HG03432 (cell line): ENCODE data around the gene BEND3.
"Not testable (repeated sequence)": the region's sequence is repeated elsewhere in the genome, so short reads cannot be mapped to it uniquely, and the experiment has no call there.

ENCODE experiments used
- ATAC-seq: cut with Tn5 transposase; IDR thresholded peaks from one replicate; pipeline ENCODE4 v1.9.1; 2021; ENCODE audit warnings: mild to moderate bottlenecking, moderate library complexity; ENCODE audit not compliant: unreplicated experiment

The BEND3 gene

GRCh38 chr6:107121964-107122495, 6.7 kb upstream of the BEND3 start:
- ATAC-seq: no peak

- ATAC-seq: no peak
These were observed 6.0 kb upstream of the BEND3 start for GRCh38 chr6:107121266-107121665.

GRCh38 chr6:107120404-107120803, 5.1 kb upstream of the BEND3 start:
- ATAC-seq: no peak

- ATAC-seq: no peak
These were observed 3.7 kb upstream of the BEND3 start for GRCh38 chr6:107118976-107119375.

GRCh38 chr6:107118540-107118939, 3.2 kb upstream of the BEND3 start:
- ATAC-seq: not testable (repeated sequence)

GRCh38 chr6:107116931-107117330, 1.6 kb upstream of the BEND3 start:
- no peak for ATAC-seq

- no peak for ATAC-seq
These were observed 1.1 kb upstream of the BEND3 start for GRCh38 chr6:107116328-107116892.

GRCh38 chr6:107115695-107116327, 496 bp upstream of the BEND3 start:
- ATAC-seq: peak; percentile 27

GRCh38 chr6:107114213-107114925, 946 bp downstream of the BEND3 start:
- ATAC-seq: peak; percentile 75

GRCh38 chr6:107110200-107110599, 5.1 kb downstream of the BEND3 start:
- ATAC-seq: no peak

- ATAC-seq: no peak
These were observed 7.0 kb downstream of the BEND3 start for GRCh38 chr6:107108201-107108890.

GRCh38 chr6:107107791-107108190, 7.5 kb downstream of the BEND3 start:
- no peak for ATAC-seq

GRCh38 chr6:107106165-107106564, 9.2 kb downstream of the BEND3 start:
- ATAC-seq: no peak

- ATAC-seq: no peak
These were observed 9.7 kb downstream of the BEND3 start for GRCh38 chr6:107105511-107106116.

- no peak for ATAC-seq
These were observed 12.2 kb downstream of the BEND3 start for GRCh38 chr6:107103082-107103481.

- ATAC-seq: no peak
These were observed 12.9 kb downstream of the BEND3 start for GRCh38 chr6:107102414-107102805.

GRCh38 chr6:107101686-107102413, 13.5 kb downstream of the BEND3 start:
- ATAC-seq: no peak

GRCh38 chr6:107101211-107101610, 14.1 kb downstream of the BEND3 start:
- no peak for ATAC-seq

GRCh38 chr6:107098436-107099307, 16.6 kb downstream of the BEND3 start:
- no peak for ATAC-seq
